ENCODE results near the gene MDP1. TPM values are rescaled to one million over a fixed set of nuclear protein-coding genes. Genes with fewer than 3 reads are reported as not detected.

MDP1 gene
- total RNA-seq, 1 donor from 2014 or later, result 58.8 TPM

GRCh38 chr14:24258119-24258518, 42.3 kb upstream of the MDP1 start:
- no peak for DNase-seq (ENCODE audit: low spot score in 2 of 2)
- H3K4me1 ChIP-seq, result no peaks in the 10 kb centered on the region
- intact Hi-C loops (cut with DNase I), result no loop called here

GRCh38 chr14:24256960-24257359, 41.1 kb upstream of the MDP1 start:
- H3K36me3 ChIP-seq, result no peaks in the 10 kb centered on the region
- H3K4me3 ChIP-seq, result no peak overlapping the region
- DNase-seq (ENCODE audit: low spot score in 2 of 2), result no peak
- TF ChIP-seq CTCF (IDR thresholded peaks at IDR 0.05), result no peak
- H3K27ac ChIP-seq, result no peak overlapping the region
- H3K9me3 ChIP-seq, result no peaks in the 10 kb centered on the region
- intact Hi-C loops (cut with DNase I), result no loop called here
- no peaks in the 10 kb centered on the region for H3K4me1 ChIP-seq
- H3K27me3 ChIP-seq, result no peaks in the 10 kb centered on the region

More at GRCh38 chr14:24258119-24258518, 42.3 kb upstream of the MDP1 start:
- Histone ChIP-seq H3K4me3 (no peak overlapping the region), H3K9me3 (no peaks in the 10 kb centered on the region), H3K36me3 (no peaks in the 10 kb centered on the region), H3K27ac (no peak overlapping the region), H3K27me3 (no peaks in the 10 kb centered on the region)
- no peak for TF ChIP-seq CTCF (IDR thresholded peaks at IDR 0.05)

- TF ChIP-seq CTCF (IDR thresholded peaks at IDR 0.05), result no peak
- H3K4me1 ChIP-seq, result no peaks in the 10 kb centered on the region
- H3K36me3 ChIP-seq, result no peaks in the 10 kb centered on the region
- DNase-seq (ENCODE audit: low spot score in 2 of 2), result no peak
- no peak overlapping the region for H3K4me3 ChIP-seq
- H3K27me3 ChIP-seq, result no peaks in the 10 kb centered on the region
- no peak overlapping the region for H3K27ac ChIP-seq
- H3K9me3 ChIP-seq, result no peaks in the 10 kb centered on the region
- intact Hi-C loops (cut with DNase I), result no loop called here
Observed at GRCh38 chr14:24255931-24256711, 40.3 kb upstream of the MDP1 start.

- intact Hi-C loops (cut with DNase I), result no loop called here
- no peak for TF ChIP-seq CTCF (IDR thresholded peaks at IDR 0.05)
- no peaks in the 10 kb centered on the region for H3K27me3 ChIP-seq
- no peaks in the 10 kb centered on the region for H3K9me3 ChIP-seq
- H3K4me3 ChIP-seq, result no peak overlapping the region
- H3K27ac ChIP-seq, result no peak overlapping the region
- no peak for DNase-seq (ENCODE audit: low spot score in 2 of 2)
- H3K4me1 ChIP-seq, result no peaks in the 10 kb centered on the region
- H3K36me3 ChIP-seq, result no peaks in the 10 kb centered on the region
Observed at GRCh38 chr14:24255438-24255837, 39.6 kb upstream of the MDP1 start.

- H3K27me3 ChIP-seq, result no peaks in the 10 kb centered on the region
- H3K4me1 ChIP-seq, result no peaks in the 10 kb centered on the region
- no peak for TF ChIP-seq CTCF (IDR thresholded peaks at IDR 0.05)
- no peak overlapping the region for H3K27ac ChIP-seq
- H3K4me3 ChIP-seq, result no peak overlapping the region
- DNase-seq (ENCODE audit: low spot score in 2 of 2), result no peak
- intact Hi-C loops (cut with DNase I), result no loop called here
- no peaks in the 10 kb centered on the region for H3K9me3 ChIP-seq
- H3K36me3 ChIP-seq, result no peaks in the 10 kb centered on the region
Observed at GRCh38 chr14:24254630-24255392, 38.9 kb upstream of the MDP1 start.

All from ascending aorta (tissue), 2 donors.